GM12892 (cell line): Measurements from ENCODE around the gene TXK.

Source experiments
- POLR2A ChIP-seq: IDR thresholded peaks from 2 replicates; pipeline ENCODE4 v1.6.1; 2011; ENCODE audit warnings: low read depth, low read length, control low read depth
- POLR2AphosphoS5 ChIP-seq: IDR thresholded peaks from 2 replicates; pipeline ENCODE4 v1.6.1; 2011; ENCODE audit warnings: low read depth, low read length, control low read depth
- TAF1 ChIP-seq: IDR thresholded peaks from 2 replicates; pipeline ENCODE4 v1.6.1; 2011; ENCODE audit warnings: low read depth, mild to moderate bottlenecking, control low read depth, low read length, borderline replicate concordance

DNA sequence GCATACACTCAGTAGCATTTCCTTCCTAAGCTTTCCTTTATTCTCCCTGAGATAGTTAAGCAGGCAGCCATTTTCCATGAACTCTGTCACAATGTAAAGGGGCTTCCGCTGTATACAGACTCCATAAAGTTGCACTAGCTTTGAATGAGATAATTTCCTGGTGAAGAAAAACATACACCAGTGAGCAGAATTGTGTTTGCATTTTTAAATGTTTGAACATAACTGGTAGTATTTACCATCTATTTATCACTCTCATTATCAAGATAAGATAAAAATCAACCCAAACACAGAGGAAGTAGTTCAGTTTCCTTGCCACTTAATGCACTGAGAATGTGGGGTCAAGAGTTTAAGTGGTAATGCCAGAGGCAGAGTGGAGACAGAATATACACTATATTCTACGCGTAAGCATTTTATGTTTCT, 54.1 kb downstream of the TXK start:
- TF ChIP-seq POLR2AphosphoS5 (no peak), POLR2A (no peak), TAF1 (no peak)
